NT2/D1 (cell line): ENCODE data around the gene DCBLD1.

Experiments used
- DNase-seq: peaks from one replicate; pipeline ENCODE4 v3.0.0-alpha.2; 2011; ENCODE audit warnings: low read depth, low spot score
- H3K27me3 ChIP-seq: 2 replicates; pipeline ENCODE4 v1.6.0; 2011; ENCODE audit warnings: mild to moderate bottlenecking; ENCODE audit not compliant: insufficient read length, insufficient read depth
- H3K36me3 ChIP-seq: 2 replicates; pipeline ENCODE4 v1.6.1; 2011; ENCODE audit warnings: mild to moderate bottlenecking, low read length, mixed read lengths; ENCODE audit not compliant: insufficient read depth, insufficient read length
- H3K4me1 ChIP-seq: 2 replicates; pipeline ENCODE4 v1.5.1; 2011; ENCODE audit not compliant: insufficient read depth, insufficient read length
- H3K4me3 ChIP-seq: 2 replicates; pipeline ENCODE4 v1.5.1; 2011; ENCODE audit warnings: low read depth; ENCODE audit not compliant: insufficient read length
- H3K9ac ChIP-seq: 2 replicates; pipeline ENCODE4 v1.6.0; 2011; ENCODE audit warnings: low read depth; ENCODE audit not compliant: insufficient read length
- H3K9me3 ChIP-seq: 2 replicates; pipeline ENCODE4 v1.5.1; 2011; ENCODE audit warnings: mild to moderate bottlenecking, low read length; ENCODE audit not compliant: insufficient read depth
- SUZ12 ChIP-seq: IDR thresholded peaks from 2 replicates; pipeline ENCODE4 v1.6.1; 2011; ENCODE audit not compliant: insufficient read length, insufficient read depth; ENCODE audit errors: extremely low read depth
- YY1 ChIP-seq: IDR thresholded peaks from 2 replicates; pipeline ENCODE4 v1.6.1; 2011; ENCODE audit not compliant: insufficient read length, insufficient read depth
- ZNF274 ChIP-seq: IDR thresholded peaks from 2 replicates; pipeline ENCODE4 v1.6.1; 2011; ENCODE audit warnings: mild to moderate bottlenecking, low read depth, low read length

DCBLD1 gene

DNA sequence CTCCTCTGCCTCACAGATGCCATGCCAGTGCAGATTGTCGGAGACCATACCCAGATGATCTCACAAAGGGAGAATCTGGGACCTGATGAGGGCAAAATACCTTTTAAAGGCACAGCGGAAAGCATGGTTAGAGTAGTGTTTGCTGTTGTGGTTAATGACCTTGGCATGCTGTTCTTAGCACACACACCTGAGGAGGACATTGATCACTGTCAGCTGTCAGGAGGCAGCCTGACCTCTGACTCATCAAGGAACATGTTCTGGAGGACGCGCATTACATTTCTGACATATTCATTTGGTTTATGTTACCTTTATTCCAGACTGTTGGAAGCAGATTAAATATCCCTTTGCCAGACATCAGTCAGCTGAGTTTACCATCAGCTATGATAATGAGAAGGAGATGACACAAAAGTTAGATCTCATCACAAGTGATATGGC is 62.7 kb downstream of the DCBLD1 start:
- TF ChIP-seq YY1 (no peak), SUZ12 (no peak), ZNF274 (no peak)
- no peak for DNase-seq
- Histone ChIP-seq H3K4me1 (no peaks in the 10 kb centered on the region), H3K9ac (no peak overlapping the region), H3K9me3 (no peaks in the 10 kb centered on the region), H3K27me3 (no peaks in the 10 kb centered on the region), H3K4me3 (no peak overlapping the region), H3K36me3 (peaks cover 25% of the 10 kb centered on the region)

DNA sequence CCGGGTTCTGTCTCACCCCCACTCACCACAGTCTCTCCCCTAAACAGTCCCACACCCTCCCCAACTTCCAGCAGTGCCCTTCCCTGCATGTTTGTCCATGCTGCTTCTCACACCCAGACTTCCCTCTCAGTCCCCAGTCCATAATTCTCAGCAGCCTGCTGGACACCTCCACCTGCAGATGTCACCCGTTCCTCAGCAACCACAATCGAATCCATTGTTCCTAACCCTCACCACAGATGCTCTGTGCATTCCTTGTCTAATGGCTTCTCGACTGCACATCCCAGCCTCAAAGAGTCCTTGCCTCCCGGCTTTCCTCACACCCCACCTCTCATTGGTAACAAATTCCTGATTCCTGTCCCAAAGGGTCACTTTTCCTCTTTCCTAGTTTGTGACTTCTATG is 64.2 kb downstream of the DCBLD1 start:
- Histone ChIP-seq H3K9ac (no peak overlapping the region), H3K4me1 (no peaks in the 10 kb centered on the region), H3K9me3 (no peaks in the 10 kb centered on the region), H3K27me3 (no peaks in the 10 kb centered on the region), H3K4me3 (no peak overlapping the region), H3K36me3 (peaks cover 25% of the 10 kb centered on the region)
- no peak for DNase-seq
- no peak for TF ChIP-seq ZNF274
- TF ChIP-seq SUZ12 = no peak
- TF ChIP-seq YY1 = no peak

DNA sequence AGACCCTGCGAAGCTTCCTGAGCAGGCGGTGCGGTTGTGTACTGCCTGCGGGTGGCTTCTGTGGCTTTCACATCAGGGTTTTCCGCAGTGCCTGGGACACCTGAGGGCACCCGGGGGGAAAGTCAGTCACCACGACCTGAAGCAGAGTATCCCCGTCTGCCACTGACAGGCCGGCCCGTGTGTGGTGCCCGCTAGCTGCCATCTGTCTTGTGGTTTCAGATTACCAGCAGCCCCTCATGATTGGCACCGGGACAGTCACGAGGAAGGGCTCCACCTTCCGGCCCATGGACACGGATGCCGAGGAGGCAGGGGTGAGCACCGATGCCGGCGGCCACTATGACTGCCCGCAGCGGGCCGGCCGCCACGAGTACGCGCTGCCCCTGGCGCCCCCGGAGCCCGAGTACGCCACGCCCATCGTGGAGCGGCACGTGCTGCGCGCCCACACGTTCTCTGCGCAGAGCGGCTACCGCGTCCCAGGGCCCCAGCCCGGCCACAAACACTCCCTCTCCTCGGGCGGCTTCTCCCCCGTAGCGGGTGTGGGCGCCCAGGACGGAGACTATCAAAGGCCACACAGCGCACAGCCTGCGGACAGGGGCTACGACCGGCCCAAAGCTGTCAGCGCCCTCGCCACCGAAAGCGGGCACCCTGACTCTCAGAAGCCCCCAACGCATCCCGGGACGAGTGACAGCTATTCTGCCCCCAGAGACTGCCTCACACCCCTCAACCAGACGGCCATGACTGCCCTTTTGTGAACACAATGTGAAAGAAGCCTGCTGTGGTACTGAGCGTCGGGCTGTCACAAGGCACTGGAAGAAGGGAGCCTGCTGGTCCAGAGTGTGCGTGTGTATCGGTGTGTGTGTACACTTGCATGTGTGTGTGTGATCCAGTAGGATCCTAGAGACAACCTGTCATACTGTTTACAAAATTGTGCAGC is 65.5 kb downstream of the DCBLD1 start:
- Histone ChIP-seq H3K27me3 (no peaks in the 10 kb centered on the region), H3K9me3 (no peaks in the 10 kb centered on the region), H3K4me1 (no peaks in the 10 kb centered on the region), H3K9ac (no peak overlapping the region), H3K36me3 (peaks cover 22% of the 10 kb centered on the region), H3K4me3 (no peak overlapping the region)
- no peak for DNase-seq
- TF ChIP-seq ZNF274 (no peak), YY1 (no peak), SUZ12 (no peak)

DNA sequence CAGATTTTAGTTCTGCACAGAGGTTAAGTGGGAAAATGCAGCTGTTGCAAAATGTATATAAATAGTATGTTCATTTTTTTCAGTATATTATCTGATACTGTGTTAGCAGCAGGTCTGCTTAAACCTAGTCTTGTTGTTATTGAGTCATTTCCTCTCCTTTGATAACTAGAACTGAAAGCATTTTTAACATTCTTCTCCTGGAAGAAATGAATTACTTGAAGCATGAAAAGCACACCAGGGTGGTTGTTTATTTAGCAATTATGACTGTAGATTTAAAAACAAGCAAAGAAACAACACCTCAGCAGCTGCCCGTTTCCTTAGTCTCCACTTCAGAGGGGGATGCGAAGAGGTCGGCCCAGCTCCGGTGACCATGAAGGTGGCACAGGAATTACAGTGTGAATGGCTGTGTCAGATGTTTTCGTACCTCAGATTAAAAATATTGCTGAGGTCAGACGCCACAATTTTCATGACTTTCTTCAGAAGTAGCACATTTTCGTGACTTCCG is 66.4 kb downstream of the DCBLD1 start:
- TF ChIP-seq SUZ12 = no peak
- TF ChIP-seq YY1 = no peak
- no peaks in the 10 kb centered on the region for H3K9me3 ChIP-seq
- DNase-seq = no peak
- no peak overlapping the region for H3K9ac ChIP-seq
- no peaks in the 10 kb centered on the region for H3K4me1 ChIP-seq
- no peak overlapping the region for H3K4me3 ChIP-seq
- H3K27me3 ChIP-seq = no peaks in the 10 kb centered on the region
- peaks cover 22% of the 10 kb centered on the region for H3K36me3 ChIP-seq

DNA sequence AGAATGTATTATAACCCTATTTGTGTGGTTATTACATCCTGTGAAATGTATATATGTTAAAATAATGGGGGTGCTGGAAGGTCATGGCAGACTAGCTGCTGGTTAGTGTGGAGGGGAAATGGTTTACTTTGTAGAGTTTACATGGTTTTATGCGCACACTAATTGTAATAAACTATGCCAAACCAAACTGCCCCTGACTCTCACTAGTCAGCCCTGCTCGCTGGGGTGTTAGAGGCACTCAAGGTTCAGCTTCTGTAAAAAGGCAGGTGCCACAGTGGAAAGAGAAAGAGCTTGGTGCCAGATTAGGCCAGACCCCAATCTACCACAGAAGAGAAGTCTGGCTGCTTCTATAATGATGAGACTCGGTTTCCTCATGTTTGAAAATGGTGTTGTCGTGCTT is 67.1 kb downstream of the DCBLD1 start:
- no peak overlapping the region for H3K4me3 ChIP-seq
- no peak for TF ChIP-seq YY1
- no peak for TF ChIP-seq SUZ12
- TF ChIP-seq ZNF274 = no peak
- no peaks in the 10 kb centered on the region for H3K4me1 ChIP-seq

DNA sequence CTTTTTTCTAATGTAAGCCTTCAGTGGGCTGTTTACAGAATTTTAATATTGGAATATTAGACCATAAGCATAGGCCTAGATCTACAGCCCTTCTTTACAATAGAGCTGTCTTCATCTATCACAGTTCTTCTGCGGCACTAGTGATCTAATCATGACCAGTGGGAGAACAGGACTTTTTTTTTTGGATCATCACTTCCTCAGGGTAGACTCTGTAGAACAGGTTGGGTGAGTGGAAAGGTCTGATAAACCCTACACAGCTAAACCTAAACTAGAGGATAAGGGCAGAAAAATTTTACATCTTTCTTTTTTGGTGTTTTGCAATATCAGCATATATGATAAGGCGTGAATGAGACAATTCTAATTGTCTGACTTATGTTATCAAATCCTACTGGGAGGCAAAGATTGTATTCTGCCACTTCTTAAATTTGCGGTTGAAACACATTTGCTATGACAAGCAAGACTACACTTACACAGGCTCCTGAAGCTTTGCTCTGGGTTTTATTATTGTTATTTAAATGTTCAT is 67.7 kb downstream of the DCBLD1 start:
- DNase-seq = no peak
- Histone ChIP-seq H3K27me3 (no peaks in the 10 kb centered on the region), H3K9ac (no peak overlapping the region), H3K4me1 (no peaks in the 10 kb centered on the region), H3K4me3 (no peak overlapping the region), H3K36me3 (peaks cover 22% of the 10 kb centered on the region), H3K9me3 (no peaks in the 10 kb centered on the region)
- TF ChIP-seq YY1 = no peak
- no peak for TF ChIP-seq SUZ12
- TF ChIP-seq ZNF274 = no peak

More for the DNA sequence above, 67.1 kb downstream of the DCBLD1 start:
- no peaks in the 10 kb centered on the region for H3K9me3 ChIP-seq
- no peaks in the 10 kb centered on the region for H3K27me3 ChIP-seq
- no peak for DNase-seq
- no peak overlapping the region for H3K9ac ChIP-seq
- H3K36me3 ChIP-seq = peaks cover 22% of the 10 kb centered on the region

DNA sequence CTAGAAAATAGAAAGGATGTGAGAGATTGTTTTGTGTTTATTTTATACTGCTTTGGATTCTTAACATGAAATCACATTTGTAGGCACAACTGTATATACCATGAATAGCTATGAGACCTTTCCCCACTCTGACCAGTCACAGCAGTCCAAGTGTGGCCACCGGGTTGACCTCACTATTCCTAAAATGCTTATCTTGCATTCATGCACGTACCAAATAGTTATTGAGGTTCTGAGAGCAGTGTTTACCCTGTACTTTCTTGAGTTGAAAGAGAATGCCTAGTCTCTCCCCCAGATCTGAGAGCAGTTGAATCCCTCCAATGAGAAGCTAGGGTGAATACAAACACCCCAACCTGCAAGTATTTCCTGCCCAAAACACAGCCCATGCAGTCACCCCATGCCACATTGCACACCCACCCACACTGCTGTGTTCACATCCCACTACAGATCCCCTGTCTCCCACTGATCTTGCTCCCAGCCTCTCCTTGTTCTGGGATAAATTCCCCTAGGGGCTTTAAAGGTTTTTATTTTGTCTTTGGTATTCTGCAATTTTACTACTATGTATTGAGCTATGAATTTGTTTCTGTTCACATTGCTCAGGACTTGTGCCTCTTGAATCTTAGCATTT is 68.3 kb downstream of the DCBLD1 start:
- no peak for DNase-seq
- Histone ChIP-seq H3K4me1 (no peaks in the 10 kb centered on the region), H3K9me3 (no peaks in the 10 kb centered on the region), H3K4me3 (no peak overlapping the region), H3K9ac (no peak overlapping the region), H3K27me3 (no peaks in the 10 kb centered on the region), H3K36me3 (peaks cover 19% of the 10 kb centered on the region)
- no peak for TF ChIP-seq SUZ12
- no peak for TF ChIP-seq YY1
- no peak for TF ChIP-seq ZNF274
